CD4-positive, alpha-beta T cell treated with Interleukin-4 for 1 hour (primary cell): ENCODE measurements around the gene ARFGAP3.
A peak's percentile ranks its signal among the peaks of the same experiment; 100 is the strongest.
"Not testable (repeated sequence)": the region's sequence is repeated elsewhere in the genome, so short reads cannot be mapped to it uniquely, and the experiment has no call there.

Experiments
- DNase-seq, 2 donors: peaks; one replicate each; pipeline ENCODE4 v3.0.0-alpha.2; 2020 to 2022

Gene ARFGAP3

GRCh38 chr22:42792909-42793847, 63.9 kb downstream of the ARFGAP3 start:
- DNase-seq = no peak

GRCh38 chr22:42792453-42792908, 64.6 kb downstream of the ARFGAP3 start:
- no peak for DNase-seq

- DNase-seq = no peak
Measured at GRCh38 chr22:42791721-42792452, 65.2 kb downstream of the ARFGAP3 start.

- no peak for DNase-seq
Measured at GRCh38 chr22:42788466-42788865, 68.6 kb downstream of the ARFGAP3 start.

- DNase-seq = no peak
Measured at GRCh38 chr22:42788021-42788420, 69.1 kb downstream of the ARFGAP3 start.

- DNase-seq = no peak
Measured at GRCh38 chr22:42787357-42787736, 69.7 kb downstream of the ARFGAP3 start.

GRCh38 chr22:42786606-42787356, 70.3 kb downstream of the ARFGAP3 start:
- no peak for DNase-seq

GRCh38 chr22:42785706-42786499, 71.2 kb downstream of the ARFGAP3 start:
- DNase-seq = no peak

GRCh38 chr22:42782306-42782705, 74.8 kb downstream of the ARFGAP3 start:
- not testable (repeated sequence) for DNase-seq

GRCh38 chr22:42780070-42780540, 77.0 kb downstream of the ARFGAP3 start:
- peak; percentile 42 to 74 for DNase-seq

GRCh38 chr22:42777126-42777525, 79.9 kb downstream of the ARFGAP3 start:
- no peak for DNase-seq

- DNase-seq = no peak
Measured at GRCh38 chr22:42773167-42773566, 83.9 kb downstream of the ARFGAP3 start.

GRCh38 chr22:42772647-42773046, 84.4 kb downstream of the ARFGAP3 start:
- DNase-seq = no peak

GRCh38 chr22:42770941-42771647, 86.0 kb downstream of the ARFGAP3 start:
- no peak for DNase-seq

- no peak for DNase-seq
Measured at GRCh38 chr22:42770448-42770726, 86.7 kb downstream of the ARFGAP3 start.

GRCh38 chr22:42769574-42770447, 87.3 kb downstream of the ARFGAP3 start:
- DNase-seq = peak in 1 of 2 donors; percentile 48

GRCh38 chr22:42769238-42769573, 87.9 kb downstream of the ARFGAP3 start:
- no peak for DNase-seq

- DNase-seq = no peak
Measured at GRCh38 chr22:42768385-42769035, 88.6 kb downstream of the ARFGAP3 start.

GRCh38 chr22:42766860-42767259, 90.2 kb downstream of the ARFGAP3 start:
- DNase-seq = no peak

GRCh38 chr22:42764895-42765363, 92.1 kb downstream of the ARFGAP3 start:
- DNase-seq = no peak
